HL-60/S4 treated with phorbol 12-myristate 13-acetate at 8.2 ng/mL for 4 days and 3 days (cell line): Measurements from ENCODE around the gene FGF5.

Experiments
- in situ Hi-C: fragments of 300-500 bp; cut with MboI; formaldehyde crosslinking; loops from 2 replicates; pipeline ENCODE4 v1.15.0; 2022; ENCODE audit warnings: low sequenced_read_pairs

The FGF5 gene

DNA sequence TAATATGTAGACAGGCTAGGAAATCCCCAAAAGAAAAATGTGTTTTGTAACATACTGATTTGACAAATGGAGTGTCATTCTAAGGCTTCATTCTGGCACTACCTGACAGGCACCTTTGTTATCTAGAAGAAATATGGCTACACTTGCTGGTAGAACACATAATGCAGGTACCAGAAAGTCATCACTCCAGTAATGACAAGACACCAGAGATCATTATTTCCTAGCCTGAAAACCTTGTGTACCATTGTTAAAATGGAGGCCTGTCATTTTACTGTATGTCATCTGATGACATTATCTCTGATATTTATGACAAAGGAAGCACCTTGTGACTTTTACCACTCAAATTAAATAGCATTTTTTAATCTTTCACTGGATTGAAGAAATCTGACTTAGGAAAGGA lies 13.5 kb upstream of the FGF5 start:
- in situ Hi-C loops = no loop called here

DNA sequence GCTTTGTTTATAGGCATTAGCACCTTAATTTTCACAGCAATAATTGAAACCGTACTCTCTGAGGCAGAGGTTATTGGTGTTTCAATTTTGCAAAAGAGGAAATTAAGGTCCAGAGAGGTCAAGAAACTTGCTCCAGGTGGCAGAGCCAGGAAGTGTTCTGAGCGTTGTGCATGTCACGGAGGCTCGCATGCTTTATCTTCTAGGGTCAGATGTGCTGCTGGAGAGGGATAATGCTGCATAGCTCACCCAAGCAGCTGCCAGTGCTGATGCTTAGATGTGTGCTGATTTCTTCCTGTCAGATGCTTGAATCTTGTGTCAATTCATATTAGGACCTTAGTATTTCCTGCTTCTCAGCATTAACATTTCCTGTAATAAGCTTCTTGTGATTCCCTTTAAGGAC lies 13.0 kb upstream of the FGF5 start:
- in situ Hi-C loops = no loop called here

DNA sequence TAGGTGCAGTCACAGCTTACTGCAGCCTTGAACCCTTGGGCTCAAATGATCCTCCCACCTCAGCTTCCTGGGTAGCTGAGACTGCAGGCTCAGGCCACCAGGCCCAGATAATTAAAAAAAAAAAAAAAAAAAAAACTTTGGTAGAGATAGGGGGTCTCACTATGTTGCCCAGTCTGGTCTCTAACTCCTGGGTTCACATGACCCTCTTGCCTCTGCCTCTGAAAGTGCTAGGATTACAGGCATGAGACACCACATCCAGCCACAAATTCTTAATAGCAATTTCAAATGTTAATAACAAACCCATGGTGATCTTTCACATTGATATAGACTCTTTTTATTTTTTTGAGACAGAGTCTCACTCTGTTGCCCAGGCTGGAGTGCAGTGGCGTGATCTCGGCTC lies 12.3 kb upstream of the FGF5 start:
- in situ Hi-C loops = no loop called here

DNA sequence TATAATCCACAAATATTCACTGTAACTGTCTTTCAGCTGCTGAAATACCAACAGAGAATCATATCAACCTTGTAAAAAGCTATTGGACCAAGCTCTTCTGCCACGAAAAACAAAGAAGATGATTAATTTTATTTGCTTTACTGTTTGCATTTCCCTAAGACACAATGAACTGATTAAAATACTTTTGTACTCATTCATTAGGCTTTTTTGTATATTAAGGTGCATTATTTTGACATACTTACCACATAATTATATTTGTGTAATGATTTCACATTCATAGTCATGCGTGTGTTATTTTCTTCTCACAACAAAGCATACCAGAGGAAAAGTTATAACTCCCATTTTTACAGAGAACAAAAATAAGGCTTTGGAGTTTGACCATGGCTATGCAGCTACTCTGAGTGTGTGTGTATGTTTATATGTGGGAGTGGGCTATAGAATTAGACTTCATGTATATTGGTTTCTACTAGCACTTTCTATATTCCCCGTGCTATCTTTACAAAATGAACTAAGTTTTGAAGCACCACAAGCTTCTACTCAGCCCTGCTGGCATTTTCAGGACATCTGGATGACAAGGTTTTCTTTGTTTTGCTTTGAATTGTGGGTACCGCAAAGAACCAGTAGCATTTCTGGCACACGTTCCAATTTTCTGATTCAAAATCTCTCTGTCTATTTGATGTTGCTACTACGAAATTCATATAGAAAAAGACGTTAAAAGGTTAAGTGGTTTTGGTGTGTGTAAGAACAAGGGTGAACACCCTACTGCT lies 11.0 kb upstream of the FGF5 start:
- in situ Hi-C loops = no loop called here

DNA sequence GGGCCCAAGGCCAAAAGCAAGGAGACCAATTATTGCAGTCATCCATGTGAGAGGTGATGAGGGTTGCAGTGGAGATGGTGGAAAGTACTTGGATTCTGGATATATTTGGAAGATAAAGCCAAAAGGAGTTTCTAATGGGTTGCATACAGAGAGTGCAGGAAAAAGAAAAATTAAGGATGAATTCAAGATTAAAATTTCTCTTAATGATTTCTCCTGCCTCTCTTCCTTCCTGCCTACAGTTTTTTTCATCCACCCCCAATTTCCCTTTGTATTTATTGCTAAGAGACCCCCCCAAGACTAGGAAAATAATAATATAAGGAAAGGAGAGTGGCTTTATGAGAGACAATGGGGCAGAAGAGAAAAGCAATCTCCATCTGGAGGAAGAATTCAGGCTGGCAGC lies 8.6 kb upstream of the FGF5 start:
- in situ Hi-C loops = no loop called here

DNA sequence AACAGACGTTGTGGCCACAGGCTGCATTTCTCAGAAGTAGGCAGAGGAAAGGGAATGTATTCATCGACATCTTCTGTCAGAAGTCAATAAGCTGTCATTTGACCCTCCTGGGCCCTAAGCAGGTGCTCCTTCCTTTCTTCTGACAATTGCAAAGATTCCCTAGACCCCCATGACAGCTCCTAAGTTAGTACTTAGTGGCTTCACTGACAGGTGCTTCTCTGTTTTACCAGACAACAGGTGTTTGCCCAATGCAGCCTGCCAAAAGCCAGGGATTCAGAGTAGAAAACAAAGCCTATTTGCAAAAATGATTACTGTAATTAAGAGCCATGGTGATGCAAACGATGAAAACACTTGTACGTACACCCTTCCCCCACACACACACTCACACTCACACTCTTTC lies 7.5 kb upstream of the FGF5 start:
- in situ Hi-C loops = no loop called here

DNA sequence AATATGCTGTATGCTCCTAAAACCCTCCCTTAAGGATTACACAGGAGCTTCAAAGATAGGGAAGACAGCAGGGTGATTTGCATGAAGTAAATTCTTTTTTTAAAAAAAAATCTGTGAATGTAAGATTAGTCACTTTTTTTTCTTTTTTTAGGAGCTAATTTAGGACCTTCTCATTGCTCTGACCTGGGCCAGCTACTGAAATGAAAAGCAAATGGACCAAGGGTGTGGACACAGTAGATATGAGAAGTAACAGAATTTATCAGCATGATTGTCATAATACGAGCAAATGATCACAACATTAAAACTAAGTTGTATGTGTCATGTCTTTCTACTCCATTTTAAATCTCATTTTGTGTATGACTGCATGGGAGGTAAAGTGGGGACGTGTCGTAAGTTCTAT lies 6.6 kb upstream of the FGF5 start:
- in situ Hi-C loops = no loop called here

DNA sequence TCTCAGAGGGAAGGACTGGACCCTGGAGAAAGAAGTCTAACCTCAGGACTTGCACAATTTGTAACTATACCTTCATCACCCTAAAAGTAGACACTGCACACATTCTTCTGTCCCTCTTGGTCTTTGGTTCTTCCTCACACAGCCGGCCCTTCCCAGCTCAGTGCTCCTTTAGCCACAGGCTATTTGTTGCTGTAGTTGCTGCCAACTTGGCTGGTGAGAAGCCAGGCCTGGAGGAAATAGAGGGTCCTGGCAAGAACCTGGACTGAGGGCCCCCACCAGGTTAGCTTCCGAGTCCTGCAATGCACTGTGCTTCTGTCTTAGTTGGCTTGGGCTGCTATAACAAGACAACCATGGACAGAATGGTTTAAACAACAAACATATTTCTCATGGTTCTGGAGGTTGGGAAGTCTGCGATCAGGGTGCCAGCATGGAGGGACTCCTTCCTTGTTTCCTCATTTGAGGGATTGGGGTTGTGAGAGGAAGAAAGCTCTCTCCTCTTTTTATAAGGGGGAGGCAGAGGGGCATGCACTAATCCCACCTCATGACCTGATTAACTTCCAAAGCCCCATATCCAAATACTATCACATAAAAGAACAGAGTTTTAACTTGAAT lies 4.4 kb upstream of the FGF5 start:
- in situ Hi-C loops = no loop called here

DNA sequence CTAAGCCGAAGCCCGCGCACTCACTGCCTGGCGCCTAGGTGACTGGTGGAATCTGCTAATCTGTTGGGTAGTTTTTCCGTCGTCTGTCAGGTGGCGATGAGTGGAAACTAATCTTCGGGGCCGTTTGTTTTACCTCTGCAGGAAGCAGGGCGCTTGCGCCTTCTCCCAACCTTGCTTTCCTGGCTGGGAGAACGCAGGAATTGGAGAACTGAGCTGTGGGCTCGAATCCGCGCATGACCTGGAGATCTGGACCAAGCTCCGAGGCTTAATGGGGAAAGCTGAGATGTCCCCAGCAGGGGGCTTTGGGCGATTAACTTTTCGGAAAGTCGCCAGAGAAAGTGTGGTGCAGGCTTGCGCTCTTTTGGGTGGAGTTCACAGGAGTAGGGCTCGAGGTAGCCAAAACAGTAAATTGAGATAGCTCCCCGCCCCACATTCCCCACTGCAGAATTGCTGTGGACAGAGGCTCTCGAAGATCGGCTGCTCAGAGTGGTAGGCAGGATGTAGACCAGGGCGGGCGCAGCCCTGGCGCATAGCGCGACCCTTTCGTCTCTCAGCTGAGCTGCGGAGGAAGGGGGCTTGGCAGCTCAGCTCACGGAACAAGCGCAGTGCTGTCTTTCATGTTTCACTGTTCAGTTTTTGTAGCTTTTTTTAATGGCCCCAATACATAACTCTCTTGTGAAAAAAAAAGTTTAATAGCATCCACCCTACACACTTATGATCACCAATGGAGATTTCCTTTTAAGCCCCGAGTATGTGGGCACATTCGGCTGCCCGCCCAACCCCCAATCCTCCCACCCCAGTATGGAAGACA lies 2.7 kb upstream of the FGF5 start:
- in situ Hi-C loops = no loop called here

DNA sequence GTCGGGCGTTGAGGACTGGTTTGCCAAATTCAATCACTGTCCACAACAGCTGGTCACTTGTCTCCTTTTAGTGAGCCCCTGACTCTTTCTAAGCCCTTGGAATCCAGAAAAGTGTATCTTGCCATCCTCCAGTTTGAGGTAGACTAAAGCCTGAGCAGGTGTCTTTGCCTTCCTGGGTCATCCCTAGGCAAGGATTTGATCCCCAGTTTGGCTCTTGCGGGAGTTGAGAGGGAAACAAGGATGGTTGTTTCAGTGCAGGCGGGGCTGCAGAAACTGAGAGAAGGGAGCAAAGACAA lies 2.2 kb upstream of the FGF5 start:
- in situ Hi-C loops = no loop called here

DNA sequence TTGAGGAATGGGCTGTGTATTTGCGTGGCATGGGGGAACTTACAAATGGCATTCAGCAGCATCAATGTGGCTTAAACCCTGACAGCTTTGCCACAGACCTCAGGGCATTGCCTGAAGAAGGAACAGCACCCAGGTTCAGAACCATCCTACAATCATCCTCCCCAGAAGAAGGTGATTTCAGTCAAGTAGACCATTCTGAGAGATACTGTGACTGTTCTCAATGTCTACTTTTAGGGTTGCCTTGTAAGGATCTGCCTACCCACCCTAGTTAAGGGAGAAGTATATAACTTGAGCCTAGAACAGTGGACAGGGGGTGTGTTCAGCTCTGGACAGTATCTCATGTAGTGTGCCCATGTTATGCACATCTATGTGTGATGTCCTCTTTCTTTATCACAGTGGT lies 1.6 kb upstream of the FGF5 start:
- in situ Hi-C loops = no loop called here

DNA sequence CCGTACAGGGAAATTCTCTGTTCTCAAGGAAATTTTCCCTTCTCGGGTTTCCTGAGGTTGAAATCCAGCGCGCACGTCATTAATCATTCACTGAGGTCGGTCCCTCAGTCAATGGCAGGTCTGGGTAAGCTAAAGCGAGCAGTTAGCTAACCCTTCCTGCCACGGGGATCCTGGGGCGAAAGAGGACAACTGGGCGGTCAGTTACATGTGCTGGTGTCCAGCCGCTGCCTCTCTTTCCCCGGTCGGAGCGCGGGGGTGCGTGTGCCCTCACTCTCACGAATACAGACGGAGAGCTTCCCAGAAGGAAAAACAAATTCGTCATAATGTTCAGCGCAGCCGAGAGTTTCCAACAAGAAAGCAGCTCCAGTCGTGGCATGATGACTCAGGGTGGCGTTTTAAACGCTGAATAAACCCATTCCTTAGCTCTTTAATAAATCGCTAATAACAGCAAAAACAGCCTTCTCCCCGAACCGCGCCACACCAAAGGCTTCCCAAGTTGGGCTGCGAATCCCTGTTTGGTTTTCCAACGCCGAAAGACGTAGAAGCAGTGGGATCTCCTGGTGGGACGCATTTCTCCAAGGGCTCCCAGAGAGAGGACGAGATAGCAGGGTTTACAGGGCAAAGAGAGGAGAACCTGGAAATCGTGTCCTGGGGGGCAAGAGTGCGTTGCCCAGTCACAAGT lies 752 bp upstream of the FGF5 start:
- in situ Hi-C loops = no loop called here

DNA sequence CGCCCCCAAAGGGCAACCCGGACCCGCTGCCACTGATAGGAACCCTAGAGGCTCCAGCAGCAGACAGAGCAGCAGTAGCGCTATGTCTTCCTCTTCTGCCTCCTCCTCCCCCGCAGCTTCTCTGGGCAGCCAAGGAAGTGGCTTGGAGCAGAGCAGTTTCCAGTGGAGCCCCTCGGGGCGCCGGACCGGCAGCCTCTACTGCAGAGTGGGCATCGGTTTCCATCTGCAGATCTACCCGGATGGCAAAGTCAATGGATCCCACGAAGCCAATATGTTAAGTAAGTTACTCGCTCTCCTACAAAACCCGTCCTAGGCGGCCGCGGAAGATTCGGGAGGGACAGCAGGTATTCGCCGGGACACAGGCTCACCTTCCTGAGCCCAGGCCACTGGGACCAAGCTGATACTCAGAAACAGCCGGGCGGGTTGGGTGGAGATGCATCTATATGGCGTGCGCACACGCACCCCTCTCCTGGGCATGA lies 477 bp downstream of the FGF5 start:
- in situ Hi-C loops = no loop called here

DNA sequence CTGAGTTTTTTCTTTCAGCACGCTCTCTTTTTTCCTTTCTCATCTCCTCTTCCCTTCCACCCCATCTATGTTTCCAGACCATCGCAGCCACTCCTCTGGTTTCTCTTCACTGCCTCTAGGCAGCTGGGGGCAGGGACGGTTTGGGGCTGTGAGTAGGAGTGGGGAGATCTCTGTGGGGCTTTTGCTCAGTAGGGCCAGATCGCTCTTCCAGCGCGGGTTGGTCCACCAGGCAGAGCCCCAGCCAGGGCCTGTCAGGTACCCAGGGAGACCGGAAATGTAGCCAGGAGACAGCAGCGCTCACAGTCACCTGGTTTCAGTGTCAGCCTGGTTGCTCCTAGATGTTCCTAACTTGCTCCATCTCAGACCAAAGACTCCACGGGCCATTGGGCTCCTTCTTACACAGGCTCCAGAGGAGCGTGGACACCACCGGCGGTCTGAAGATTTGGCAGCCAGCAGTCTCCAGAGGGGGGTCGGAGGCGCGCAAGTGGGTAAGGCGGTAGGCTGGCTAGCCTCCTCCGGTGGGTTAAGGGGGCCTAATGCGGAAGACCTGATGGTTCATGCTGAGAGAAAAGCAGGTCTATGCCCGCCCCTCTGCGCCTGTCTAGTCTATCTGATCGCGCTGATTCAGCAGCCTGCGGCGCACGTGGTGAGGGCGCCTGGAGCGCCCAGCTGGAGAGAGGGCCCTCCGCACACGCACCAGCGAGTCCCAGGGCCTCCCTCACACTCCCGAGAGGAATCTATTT lies 1.8 kb downstream of the FGF5 start:
- in situ Hi-C loops = no loop called here

DNA sequence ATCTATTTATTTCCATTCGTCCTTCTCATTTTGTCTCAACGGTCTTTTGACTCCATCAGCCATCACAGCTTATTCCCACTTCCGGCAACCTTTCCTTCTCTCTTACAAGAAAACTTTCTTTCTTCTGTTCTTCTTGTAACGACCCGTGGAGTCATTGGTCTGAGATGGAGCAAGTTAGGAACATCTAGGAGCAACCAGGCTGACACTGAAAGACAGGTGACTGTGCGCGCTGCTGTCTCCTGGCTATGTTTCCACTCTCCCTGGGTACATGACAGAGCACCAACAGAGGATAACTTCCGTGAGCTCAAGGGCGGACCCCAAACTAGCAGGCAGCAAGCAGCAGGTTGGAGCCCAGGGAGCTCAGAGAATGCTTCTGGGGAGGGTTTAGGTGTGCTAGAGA lies 2.5 kb downstream of the FGF5 start:
- in situ Hi-C loops = no loop called here

DNA sequence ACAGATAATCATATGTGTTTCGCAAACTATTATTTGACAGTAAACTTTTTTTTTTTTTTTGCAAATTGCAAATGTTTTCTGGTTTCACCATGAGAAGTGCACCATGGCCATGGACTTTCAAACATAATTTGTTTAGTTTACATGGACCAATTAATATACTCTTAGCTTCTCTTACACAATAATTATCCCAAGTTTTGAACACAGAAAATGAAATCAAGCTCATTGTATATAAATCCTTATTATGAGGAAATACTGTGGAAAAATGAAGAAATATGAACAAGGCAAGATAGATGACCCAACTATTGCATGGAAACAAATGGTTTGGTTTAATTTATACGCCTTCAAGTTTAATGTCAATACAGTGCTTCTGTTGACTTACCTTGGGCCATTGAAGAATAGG lies 3.9 kb downstream of the FGF5 start:
- in situ Hi-C loops = no loop called here

DNA sequence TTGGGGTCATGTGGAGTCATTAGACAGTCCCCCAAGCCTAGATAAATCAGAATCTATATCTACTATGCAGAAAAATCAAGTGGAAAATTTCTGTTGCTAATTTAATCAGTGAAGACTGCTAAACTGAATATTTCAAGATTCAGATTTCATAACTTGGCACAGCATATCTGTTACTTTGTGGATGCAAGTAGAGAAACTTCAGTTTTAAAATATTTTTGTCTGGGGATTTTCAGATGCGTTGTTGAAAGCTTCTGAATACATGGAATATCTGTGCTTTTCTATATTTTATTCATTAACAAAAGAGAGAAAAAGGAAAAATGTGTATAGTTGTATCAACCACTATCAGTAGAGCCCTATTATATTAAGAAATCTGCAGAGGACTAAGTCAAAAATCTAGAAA lies 4.4 kb downstream of the FGF5 start:
- in situ Hi-C loops = no loop called here

DNA sequence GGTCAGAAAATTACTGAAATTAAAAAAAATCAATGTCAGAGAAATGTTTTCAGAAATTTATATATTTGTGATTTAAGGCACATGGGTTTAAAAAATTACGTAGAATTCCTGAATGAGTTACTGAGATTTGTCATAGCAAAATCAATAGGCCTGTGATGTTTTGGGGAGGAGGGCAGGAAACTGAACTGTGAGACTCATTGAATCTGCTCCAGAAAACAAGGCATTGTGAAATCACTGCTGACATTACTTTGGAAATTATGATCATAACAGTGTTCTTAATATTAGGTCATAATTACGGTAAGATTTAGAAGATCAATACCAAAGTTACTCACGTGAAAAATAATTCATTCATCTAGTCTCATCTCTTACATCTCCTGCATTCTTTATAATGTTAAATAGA lies 5.3 kb downstream of the FGF5 start:
- in situ Hi-C loops = no loop called here

DNA sequence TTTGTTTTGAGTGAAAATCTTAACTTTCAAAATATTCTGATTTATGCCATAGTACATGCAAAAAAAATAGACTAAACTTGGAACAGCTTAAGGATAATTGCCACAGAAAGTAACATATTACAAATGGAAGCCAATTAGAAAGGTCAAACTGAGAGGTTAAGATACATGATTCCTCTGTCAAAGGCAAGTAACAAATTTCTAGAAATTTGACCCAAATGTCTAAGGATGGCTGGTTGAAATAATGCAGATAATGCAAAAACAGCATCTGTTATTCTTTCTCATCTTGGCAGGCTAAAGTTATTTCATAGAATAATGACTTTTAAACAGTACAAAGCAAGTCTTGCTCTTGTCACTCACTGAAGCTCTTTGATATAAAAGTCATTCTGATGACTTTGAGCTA lies 10.5 kb downstream of the FGF5 start:
- in situ Hi-C loops = no loop called here

DNA sequence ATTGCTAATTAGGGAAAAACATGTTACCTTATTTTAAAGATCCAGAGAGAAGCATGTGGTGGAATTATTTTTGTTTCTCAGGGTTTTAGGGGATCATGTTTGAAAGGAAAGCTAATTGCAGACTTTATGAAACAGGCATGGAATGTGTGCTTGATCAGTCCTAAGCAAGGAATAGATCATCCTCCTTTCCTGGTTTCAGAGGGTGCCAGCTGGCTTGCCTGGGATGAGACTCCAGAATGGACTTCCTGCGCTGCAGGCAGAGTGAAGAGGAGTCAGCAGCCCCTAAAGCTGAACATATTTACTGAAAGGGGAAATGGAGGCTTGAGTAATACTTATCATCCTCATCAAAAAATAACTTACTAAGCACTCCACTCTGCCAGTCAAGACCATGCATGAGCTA lies 13.3 kb downstream of the FGF5 start:
- in situ Hi-C loops = no loop called here

DNA sequence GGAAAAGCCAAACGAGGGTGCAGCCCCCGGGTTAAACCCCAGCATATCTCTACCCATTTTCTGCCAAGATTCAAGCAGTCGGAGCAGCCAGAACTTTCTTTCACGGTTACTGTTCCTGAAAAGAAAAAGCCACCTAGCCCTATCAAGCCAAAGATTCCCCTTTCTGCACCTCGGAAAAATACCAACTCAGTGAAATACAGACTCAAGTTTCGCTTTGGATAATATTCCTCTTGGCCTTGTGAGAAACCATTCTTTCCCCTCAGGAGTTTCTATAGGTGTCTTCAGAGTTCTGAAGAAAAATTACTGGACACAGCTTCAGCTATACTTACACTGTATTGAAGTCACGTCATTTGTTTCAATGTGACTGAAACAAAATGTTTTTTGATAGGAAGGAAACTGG lies 20.0 kb downstream of the FGF5 start:
- in situ Hi-C loops = no loop called here
